GM18520 (cell line): Measurements from ENCODE around the gene FAAP20.
A peak's percentile ranks its signal among the peaks of the same experiment; 100 is the strongest.

ENCODE experiments used
- ATAC-seq: cut with Tn5 transposase; IDR thresholded peaks from one replicate; pipeline ENCODE4 v1.9.1; 2021; ENCODE audit not compliant: unreplicated experiment

Gene FAAP20

GRCh38 chr1:2197707-2198165 lies 3.2 kb upstream of the FAAP20 start:
- no peak for ATAC-seq

DNA sequence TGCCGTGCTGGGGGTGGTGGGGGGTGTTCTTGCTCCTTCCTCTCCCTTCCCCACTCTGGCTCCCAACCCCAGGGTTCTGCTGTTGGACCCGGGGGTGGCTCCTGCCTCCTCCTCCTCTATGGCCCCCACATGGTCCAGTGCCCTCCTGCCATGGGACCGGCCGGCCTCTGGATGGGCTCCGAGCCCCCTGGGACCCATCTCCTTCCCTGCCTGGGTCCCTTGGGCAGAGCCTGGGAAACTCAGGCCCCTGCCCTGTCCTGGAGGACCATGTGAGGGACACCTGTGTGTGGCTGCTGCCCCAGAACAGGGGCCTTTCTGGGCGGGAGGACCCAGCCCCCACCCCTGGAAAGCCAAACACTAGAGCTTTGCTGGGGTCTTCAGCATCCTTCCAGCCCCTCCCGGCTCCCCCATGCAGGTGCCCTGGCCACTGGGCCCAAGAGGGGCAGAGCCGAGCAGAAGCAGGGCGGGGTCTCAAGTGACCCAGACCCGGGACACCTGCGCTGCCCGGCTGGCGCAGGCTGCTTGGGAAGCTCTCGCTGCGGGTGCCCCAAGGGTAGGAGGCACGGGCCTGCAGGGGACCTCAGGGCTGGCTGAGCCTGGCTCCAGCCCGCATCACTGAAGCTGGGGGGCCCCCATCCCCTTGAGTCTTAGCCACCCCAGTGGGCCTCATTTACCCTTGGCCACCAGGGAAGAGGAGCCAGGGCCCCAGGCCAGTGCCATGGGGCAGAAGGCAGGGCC lies 2.5 kb upstream of the FAAP20 start:
- no peak for ATAC-seq

GRCh38 chr1:2195785-2196184 lies 1.2 kb upstream of the FAAP20 start:
- ATAC-seq: no peak

GRCh38 chr1:2194898-2195673 lies 514 bp upstream of the FAAP20 start:
- ATAC-seq: peak; percentile 44

GRCh38 chr1:2193514-2194281 lies 874 bp downstream of the FAAP20 start:
- ATAC-seq: no peak

- no peak for ATAC-seq
Observed at GRCh38 chr1:2192031-2192995, 2.3 kb downstream of the FAAP20 start.

GRCh38 chr1:2190491-2190976 lies 4.0 kb downstream of the FAAP20 start:
- no peak for ATAC-seq

- peak; percentile 58 for ATAC-seq
Observed at GRCh38 chr1:2189459-2190425, 4.8 kb downstream of the FAAP20 start.

- no peak for ATAC-seq
Observed at GRCh38 chr1:2188336-2188735, 6.2 kb downstream of the FAAP20 start.

- ATAC-seq: no peak
Observed at GRCh38 chr1:2187619-2188018, 7.0 kb downstream of the FAAP20 start.

DNA sequence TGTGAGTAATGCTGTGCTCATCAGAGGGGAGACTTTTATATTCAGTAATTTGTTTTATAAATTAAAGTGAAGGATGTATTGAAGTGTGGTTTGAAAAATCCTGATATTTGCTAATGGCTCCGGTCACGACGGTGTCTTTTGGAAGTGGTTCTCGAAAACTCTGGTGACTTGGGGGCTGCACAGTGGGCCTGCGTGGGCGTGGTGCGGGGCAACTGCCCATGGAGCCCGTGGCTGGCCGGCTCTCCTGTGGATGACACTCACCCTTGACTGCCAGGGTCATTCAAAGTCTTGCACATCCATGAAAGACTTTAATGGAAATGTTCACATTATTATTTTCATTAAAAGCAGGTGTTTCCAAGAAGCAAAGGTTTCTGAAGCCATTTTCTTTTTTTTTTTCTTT lies 7.7 kb downstream of the FAAP20 start:
- ATAC-seq: no peak

DNA sequence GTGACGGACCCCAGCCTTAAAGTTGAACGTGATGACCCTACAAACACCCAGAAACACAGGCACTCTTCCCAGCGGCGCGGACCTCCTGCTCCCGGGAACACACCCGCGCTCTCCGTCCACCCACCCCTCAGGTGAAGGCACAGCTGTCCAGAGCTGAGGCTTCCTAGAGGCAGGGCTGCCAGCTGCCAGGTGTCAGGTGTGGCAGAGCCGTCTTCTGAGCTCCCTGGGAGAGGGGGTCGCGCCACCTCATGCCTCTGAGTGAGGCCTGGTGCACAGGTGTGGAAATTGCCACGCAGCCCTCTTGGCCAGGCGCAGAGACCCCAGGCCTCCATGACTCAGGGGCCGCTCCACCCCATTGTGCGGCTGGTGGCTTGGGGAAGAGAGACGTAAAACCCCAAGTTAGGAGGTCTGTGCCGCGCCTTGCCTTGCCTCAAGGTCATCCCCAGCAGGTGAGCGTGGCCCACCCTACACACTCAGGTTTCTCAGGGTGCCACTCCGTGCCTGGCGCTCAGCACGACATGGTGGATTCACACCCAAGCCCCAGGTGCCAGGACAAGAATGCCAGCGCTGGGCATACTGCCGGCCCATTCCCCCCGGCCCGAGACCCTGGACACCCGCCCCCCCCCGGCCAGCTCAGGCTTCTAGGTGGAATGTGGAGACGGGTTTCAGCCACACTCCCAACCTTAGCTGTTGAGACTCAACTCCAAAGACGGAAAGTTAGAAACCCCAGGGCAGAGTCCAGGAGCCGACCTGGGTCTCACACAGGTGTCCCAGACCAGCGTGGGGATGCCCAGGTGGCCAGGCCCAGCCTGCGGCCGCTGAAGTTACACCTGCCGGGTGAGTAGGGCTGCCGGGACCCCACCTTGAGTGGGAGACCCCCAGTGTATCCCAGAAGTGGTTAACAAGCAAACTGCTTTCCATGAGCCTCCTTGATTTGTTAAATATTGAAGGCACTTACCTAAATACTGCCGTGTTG lies 8.4 kb downstream of the FAAP20 start:
- ATAC-seq: no peak

DNA sequence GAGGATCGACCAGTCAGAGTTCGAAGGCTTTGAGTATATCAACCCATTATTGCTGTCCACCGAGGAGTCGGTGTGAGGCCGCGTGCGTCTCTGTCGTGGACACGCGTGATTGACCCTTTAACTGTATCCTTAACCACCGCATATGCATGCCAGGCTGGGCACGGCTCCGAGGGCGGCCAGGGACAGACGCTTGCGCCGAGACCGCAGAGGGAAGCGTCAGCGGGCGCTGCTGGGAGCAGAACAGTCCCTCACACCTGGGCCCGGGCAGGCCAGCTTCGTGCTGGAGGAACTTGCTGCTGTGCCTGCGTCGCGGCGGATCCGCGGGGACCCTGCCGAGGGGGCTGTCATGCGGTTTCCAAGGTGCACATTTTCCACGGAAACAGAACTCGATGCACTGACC lies 9.6 kb downstream of the FAAP20 start:
- ATAC-seq: no peak

GRCh38 chr1:2184531-2184930 lies 10.0 kb downstream of the FAAP20 start:
- no peak for ATAC-seq

DNA sequence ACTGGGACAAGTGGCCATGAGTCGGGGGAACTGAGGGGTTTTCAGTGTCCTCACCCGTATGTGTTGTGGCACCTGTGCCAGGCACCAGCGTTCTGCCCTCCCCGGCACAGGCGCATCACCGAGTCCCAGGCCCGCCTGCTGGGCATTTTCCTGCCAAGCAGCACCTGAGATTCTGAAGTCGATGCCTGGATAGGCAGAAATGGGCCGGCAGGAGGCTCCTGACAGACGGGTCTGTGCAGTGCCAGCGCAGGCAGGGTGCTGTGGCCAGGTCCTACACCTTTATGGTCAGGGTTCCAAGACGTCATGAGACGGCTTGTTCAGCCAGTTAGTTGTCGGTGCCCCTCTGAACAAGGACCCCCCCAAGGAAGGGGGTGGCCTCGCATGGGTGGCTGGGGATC lies 10.6 kb downstream of the FAAP20 start:
- ATAC-seq: no peak

DNA sequence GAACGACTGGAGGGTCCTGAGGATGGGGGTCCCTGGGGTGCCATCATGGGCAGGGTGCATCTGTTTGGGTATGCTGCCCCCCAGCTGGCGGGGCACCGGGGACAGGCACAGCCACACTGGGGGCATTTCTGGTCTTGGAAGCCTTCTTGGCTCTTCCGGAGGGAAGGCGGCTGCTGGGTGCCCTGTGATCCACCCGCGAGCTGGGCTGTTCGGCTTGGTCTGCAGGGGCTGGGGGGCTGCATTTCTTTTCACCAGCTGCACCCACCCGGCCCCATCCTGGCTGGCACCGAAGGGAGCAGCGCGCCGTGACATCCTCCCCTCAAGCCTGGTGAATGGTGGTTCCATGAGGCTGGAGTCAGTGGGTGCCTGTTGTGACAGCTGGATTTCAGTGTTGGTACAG lies 12.2 kb downstream of the FAAP20 start:
- no peak for ATAC-seq

GRCh38 chr1:2181752-2182151 lies 12.8 kb downstream of the FAAP20 start:
- no peak for ATAC-seq

- no peak for ATAC-seq
Observed at GRCh38 chr1:2181271-2181670, 13.3 kb downstream of the FAAP20 start.
